BJ (cell line): ENCODE measurements around the gene TPX2. TPM values are rescaled to one million over a fixed set of nuclear protein-coding genes. Genes with fewer than 3 reads are reported as not detected.

Source experiments
- CTCF ChIA-PET: fragments of 350-600 bp; formaldehyde crosslinking; extraction: SDS; loops from one replicate; lab custom pipeline; 2021; ENCODE audit warnings: antibody characterized with exemption, inconsistent platforms; lab: Yijun Ruan, JAX
- POLR2A ChIA-PET: fragments of 300-600 bp; sonication (Branson Sonifier 250); formaldehyde crosslinking; extraction: SDS; loops from one replicate; lab custom pipeline; 2021; ENCODE audit warnings: antibody characterized with exemption; lab: Charles Lee
- DNase-seq: peaks from one replicate; pipeline ENCODE4 v3.0.0-alpha.2; 2011; ENCODE audit warnings: low read depth
- H3K27me3 ChIP-seq: 2 replicates; pipeline ENCODE4 v1.6.0; 2011; ENCODE audit warnings: low read length; ENCODE audit not compliant: control insufficient read depth, insufficient read depth
- H3K36me3 ChIP-seq: 2 replicates; pipeline ENCODE4 v1.5.1; 2011; ENCODE audit warnings: low read length; ENCODE audit not compliant: control insufficient read depth, insufficient read depth
- H3K4me3 ChIP-seq: 2 replicates; pipeline ENCODE4 v1.5.1; 2011; ENCODE audit warnings: low read depth, mild to moderate bottlenecking, control low read depth, low read length
- CTCF ChIP-seq: IDR thresholded peaks from 2 replicates; pipeline ENCODE4 v1.5.1; 2011; ENCODE audit warnings: low read depth, mild to moderate bottlenecking, control low read depth, inconsistent platforms, low read length, moderate library complexity; ENCODE audit not compliant: insufficient read depth
- polyA plus RNA-seq: library from polyadenylated mRNA; depleted of rRNA; stranded (reverse); fragments of >200 nt; gene quantifications from 2 replicates; pipeline ENCODE4 v1.2.3, GENCODE V29; 2011

The TPX2 gene
- polyA plus RNA-seq, 1 experiment = 29.9 TPM

DNA sequence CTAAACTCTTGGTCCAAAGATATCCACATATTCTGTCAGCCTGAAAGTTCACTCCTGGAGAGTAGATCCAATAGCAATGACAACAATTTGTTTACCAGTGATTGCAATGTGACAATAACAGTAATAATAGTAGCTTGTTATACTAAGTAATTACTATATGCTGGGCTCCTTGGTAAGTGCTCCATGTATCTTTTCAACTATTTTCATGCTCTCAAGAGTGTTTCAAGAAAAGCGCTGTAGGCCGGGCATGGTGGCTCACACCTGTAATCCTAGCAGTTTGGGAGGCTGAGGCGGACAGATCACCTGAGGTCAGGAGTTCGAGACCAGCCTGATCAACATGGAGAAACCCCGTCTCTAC, 31.9 kb upstream of the TPX2 start:
- POLR2A ChIA-PET = no interaction called here
- CTCF ChIA-PET = interaction anchor here (1.5 to 2.1 kb wide), 2 partner anchors 13 to 46 kb away, joined by 4 read pairs; no protein-coding TSS in a partner anchor
- H3K27me3 ChIP-seq = no peaks in the 10 kb centered on the region
- TF ChIP-seq CTCF = no peak
- no peak for DNase-seq
- no peak overlapping the region for H3K4me3 ChIP-seq
- H3K36me3 ChIP-seq = peaks cover 5% of the 10 kb centered on the region

- peaks cover 5% of the 10 kb centered on the region for H3K36me3 ChIP-seq
- POLR2A ChIA-PET = no interaction called here
- no peaks in the 10 kb centered on the region for H3K27me3 ChIP-seq
- no peak for DNase-seq
- no peak overlapping the region for H3K4me3 ChIP-seq
- TF ChIP-seq CTCF = no peak
- CTCF ChIA-PET = interaction anchor here (2.1 kb wide), 1 partner anchor 12 kb away, joined by 4 read pairs; no protein-coding TSS in a partner anchor
Observed at GRCh38 chr20:31707994-31708735, 30.9 kb upstream of the TPX2 start.

DNA sequence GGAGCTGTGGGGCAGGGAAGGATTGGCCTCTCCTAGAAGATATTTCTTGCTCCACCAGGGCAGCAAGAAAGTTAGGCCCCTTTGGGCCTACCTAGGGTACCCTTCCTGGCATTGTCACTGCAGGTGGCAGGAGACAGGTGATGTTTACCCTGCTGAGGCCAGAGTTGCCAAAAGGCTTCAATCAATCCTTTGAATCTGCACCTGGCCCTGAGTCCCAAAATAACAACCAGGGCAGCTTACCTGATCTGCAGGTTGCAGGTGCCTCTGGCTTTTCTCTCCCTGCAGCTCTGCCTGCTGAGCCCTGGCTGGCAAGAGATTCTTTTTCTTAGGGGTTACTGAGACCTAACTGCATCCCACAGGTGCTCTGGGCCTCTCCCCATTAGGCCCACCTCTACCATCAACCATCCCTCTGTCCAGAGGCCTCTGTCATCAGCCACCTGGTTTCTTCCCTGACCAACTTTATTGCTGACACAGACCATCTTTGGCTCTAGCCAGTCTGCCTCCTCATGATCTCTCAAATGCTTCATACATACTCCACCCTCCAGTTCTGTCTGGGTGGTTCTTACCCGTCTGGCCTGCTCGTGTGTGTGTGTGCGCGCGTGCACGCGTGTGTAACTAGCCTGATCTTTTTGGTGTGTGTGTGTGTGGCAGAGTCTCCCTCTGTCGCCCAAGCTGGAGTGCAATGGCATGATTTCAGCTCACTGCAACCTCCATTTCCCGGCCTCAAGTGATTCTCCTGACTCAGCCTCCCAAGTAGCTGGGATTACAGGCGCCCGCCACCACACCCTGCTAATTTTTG, 30.2 kb upstream of the TPX2 start:
- CTCF ChIA-PET = interaction anchor here (2.1 kb wide), 1 partner anchor 11 kb away, joined by 4 read pairs; no protein-coding TSS in a partner anchor
- H3K36me3 ChIP-seq = peaks cover 5% of the 10 kb centered on the region
- POLR2A ChIA-PET = no interaction called here
- H3K27me3 ChIP-seq = no peaks in the 10 kb centered on the region
- H3K4me3 ChIP-seq = no peak overlapping the region
- no peak for TF ChIP-seq CTCF
- DNase-seq = no peak

GRCh38 chr20:31709939-31710338, 29.2 kb upstream of the TPX2 start:
- H3K4me3 ChIP-seq = no peak overlapping the region
- peaks cover 5% of the 10 kb centered on the region for H3K36me3 ChIP-seq
- TF ChIP-seq CTCF = no peak
- POLR2A ChIA-PET = no interaction called here
- H3K27me3 ChIP-seq = no peaks in the 10 kb centered on the region
- DNase-seq = no peak
- CTCF ChIA-PET = interaction anchor here (0.6 to 1.8 kb wide), 3 partner anchors 9 to 13 kb away, joined by 3 to 5 read pairs (median 3); no protein-coding TSS in a partner anchor

DNA sequence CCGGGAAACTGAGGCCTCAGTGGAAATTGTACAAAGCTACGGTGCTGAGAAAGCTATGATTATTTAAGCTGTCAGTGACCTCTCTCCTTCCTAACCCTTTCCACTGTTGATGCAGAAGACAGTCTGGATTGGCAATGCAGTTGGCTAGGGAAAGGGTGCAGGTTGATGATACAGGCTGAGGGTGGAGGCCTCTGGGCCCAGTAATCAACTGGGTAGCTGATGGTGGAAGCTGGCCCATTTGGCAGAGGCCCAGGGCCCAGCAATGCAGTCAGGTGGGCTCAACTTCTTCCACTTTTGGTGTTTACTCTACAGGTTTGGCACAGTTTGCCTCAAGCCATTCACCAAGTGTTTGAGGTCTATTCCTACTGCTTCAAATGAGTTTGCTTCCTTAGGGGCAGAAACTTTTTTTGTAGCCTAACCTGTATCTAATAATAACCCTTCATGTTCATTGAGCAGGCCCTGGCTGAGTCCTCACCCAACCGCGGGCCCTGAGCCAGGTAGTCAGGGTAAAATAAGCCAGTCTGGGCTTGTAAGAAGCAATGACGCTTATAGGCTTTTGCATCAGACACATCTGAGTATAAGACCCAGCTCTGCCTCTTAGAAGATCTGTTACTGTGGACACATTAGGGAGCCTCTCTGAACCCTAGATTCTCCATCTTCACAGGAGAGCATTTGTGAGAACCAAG, 28.5 kb upstream of the TPX2 start:
- Histone ChIP-seq H3K4me3 (no peak overlapping the region), H3K27me3 (no peaks in the 10 kb centered on the region), H3K36me3 (peaks cover 5% of the 10 kb centered on the region)
- ChIA-PET CTCF (interaction anchor here (0.6 to 4.3 kb wide), 4 partner anchors 9 to 49 kb away, joined by 3 to 19 read pairs (median 4); no protein-coding TSS in a partner anchor), POLR2A (no interaction called here)
- no peak for DNase-seq
- no peak for TF ChIP-seq CTCF
